ENCODE data around the gene F8A3. TPM values are rescaled to one million over a fixed set of nuclear protein-coding genes. Genes with fewer than 3 reads are reported as not detected.
"Not testable (repeated sequence)": the region's sequence is repeated elsewhere in the genome, so short reads cannot be mapped to it uniquely, and the experiment has no call there.

The F8A3 gene
- total RNA-seq (2012; rRNA removed) (under 0.01 and 0.18 TPM in 2 replicates), polyA plus RNA-seq (2012; rRNA removed) (1.5 and 2.0 TPM in 2 replicates), Bru-seq, nascent RNA (not detected), BruChase-seq, experiment 1, labeled RNA remaining after a 6-hour chase (percentile 17 among the genes with signal in this experiment), BruChase-seq, experiment 2, labeled RNA remaining after a 2-hour chase (percentile 12 among the genes with signal in this experiment)
- 1.2 and 1.4 TPM in 2 replicates for polyA plus RNA-seq (2012; cell fraction: cytosol; rRNA removed)
- 0.40 and 0.55 TPM in 2 replicates for polyA plus RNA-seq (2012; cell fraction: nucleus; rRNA removed; ENCODE audit: low replicate concordance)
- long read RNA-seq, transcript F8A3-201 (1 exons, 1,759 nt) = major isoform, 14 of 14 reads
- long read RNA-seq, partial matches to known transcripts = 0 of 14 reads
- long read RNA-seq, other reads (novel, unspliced or antisense) = 0 of 14 reads

DNA sequence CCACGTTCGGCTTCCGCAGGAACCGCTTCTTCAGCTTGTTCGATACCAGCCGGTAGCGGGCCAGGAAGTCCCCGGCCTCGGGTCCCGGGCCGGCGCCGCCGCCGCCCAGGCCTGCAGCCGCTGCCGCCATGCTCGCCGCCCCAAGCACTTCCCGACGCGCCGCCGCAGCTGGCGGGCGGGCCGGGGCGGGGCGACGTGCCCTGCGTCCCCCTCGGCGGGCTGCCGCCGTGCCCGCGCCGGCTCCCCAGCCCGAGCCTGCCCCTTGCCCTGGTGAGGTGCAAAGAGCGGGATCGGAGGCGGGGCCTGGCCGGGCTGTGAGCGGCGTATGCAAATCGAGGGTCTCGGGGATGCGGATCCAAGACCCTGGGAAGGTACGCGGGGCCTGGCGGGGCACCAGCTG is at the start of gene F8A3:
TSS of gene F8A3 (minus strand) at position 150 of the 400 bp plus-strand sequence. CDS start at position 130, 20 bp downstream.
- BruUV-seq (replicated peaks); H4K20me1 ChIP-seq (ENCODE audit: insufficient read depth, low read length); intact Hi-C loops (cut with micrococcal nuclease); H3K27me3 ChIP-seq (ENCODE audit: control insufficient read depth, insufficient read depth, low read length); H3K9ac ChIP-seq (ENCODE audit: low read depth, low read length); CTCF ChIA-PET; H2BK15ac ChIP-seq (ENCODE audit: low read depth, low read length); H2AFZ ChIP-seq (replicated peaks; ENCODE audit: low read length, poor library complexity); DNase-seq; H3K4me1 ChIP-seq (ENCODE audit: control insufficient read depth, insufficient read depth, low read length); POLR2A ChIA-PET (ENCODE audit: unreplicated experiment); H3K27ac ChIP-seq (ENCODE audit: insufficient read depth, low read length); H3K4ac ChIP-seq (ENCODE audit: low read depth, low read length); H3K36me3 ChIP-seq (ENCODE audit: control insufficient read depth, insufficient read depth, low read length); in situ Hi-C loops (cut with MboI; ENCODE audit: low sequenced_read_pairs); H2AK5ac ChIP-seq (ENCODE audit: low read depth, low read length); H4K5ac ChIP-seq (ENCODE audit: low read depth, low read length); H3K4me3 ChIP-seq (ENCODE audit: insufficient read depth, low read depth, low read length); H3K56ac ChIP-seq (ENCODE audit: extremely low read depth, insufficient read depth, low read length); H3K9me3 ChIP-seq (ENCODE audit: control insufficient read depth, insufficient read depth, low read length); H2BK5ac ChIP-seq (ENCODE audit: low read depth, low read length, poor library complexity, severe bottlenecking); H3K4me2 ChIP-seq (ENCODE audit: low read depth, low read length); H3K9me1 ChIP-seq (ENCODE audit: insufficient read depth, low read length); dilution Hi-C loops (cut with HindIII; ENCODE audit: low sequenced_read_pairs, unreplicated experiment); H2AK9ac ChIP-seq (replicated peaks; ENCODE audit: low read depth, low read length, poor library complexity); H3K23ac ChIP-seq (ENCODE audit: low read depth, low read length); H2BK20ac ChIP-seq (ENCODE audit: low read depth, low read length); H4K8ac ChIP-seq (ENCODE audit: low read depth in 2 of 2, low read length in 2 of 2); H4K91ac ChIP-seq (ENCODE audit: insufficient read depth, low read depth, low read length); H3K79me1 ChIP-seq (ENCODE audit: low read depth in 1 of 2, low read length in 2 of 2); H2BK120ac ChIP-seq (ENCODE audit: low read depth, low read length); H3K14ac ChIP-seq (replicated peaks; ENCODE audit: low read depth, low read length); H3K18ac ChIP-seq (ENCODE audit: low read depth, low read length): not testable (repeated sequence)
- no CpG with 5 or more reads among the region's 51 CpGs for WGBS, 2 experiments (ENCODE audit: extremely low coverage in 2 of 2, insufficient read length in 1 of 2)
- ATAC-seq (ENCODE audit: low read depth) = peak; percentile 86
